ENCODE results near the gene NUDT16L1. TPM values are rescaled to one million over a fixed set of nuclear protein-coding genes. Genes with fewer than 3 reads are reported as not detected.

The NUDT16L1 gene
- total and polyA plus RNA-seq, 9 of the 15 experiments (the other 6 are each of a cell fraction or from before 2014, with no cell fraction given), result 1.4 to 37.6 (median 13.7) TPM

DNA sequence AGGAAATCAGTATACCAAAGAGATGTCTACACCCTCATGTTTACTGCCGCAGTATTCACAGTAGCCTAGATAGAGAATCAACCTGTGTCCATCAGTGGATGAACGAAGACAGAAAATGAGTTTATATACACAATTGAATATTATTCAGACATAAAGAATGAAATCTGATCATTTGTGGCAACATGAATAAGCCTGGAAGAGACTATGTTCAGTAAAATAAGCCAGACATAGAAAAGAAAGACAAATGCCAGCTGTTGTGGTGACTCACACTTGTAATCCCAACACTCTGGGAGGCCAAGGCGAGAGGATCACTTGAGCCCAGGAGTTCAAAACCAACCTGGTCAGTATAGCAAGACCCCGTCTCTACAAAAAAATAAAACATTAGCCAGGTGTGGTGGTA is 16.1 kb downstream of the NUDT16L1 start:
- Histone ChIP-seq H3K36me3 (ENCODE audit: control insufficient read depth, insufficient read depth, low read length) (peaks cover 61% of the 10 kb centered on the region), H2AFZ (ENCODE audit: low read depth, low read length) (no peak overlapping the region), H3K4me2 (ENCODE audit: insufficient read depth, low read length) (no peak overlapping the region), H3K27me3 (ENCODE audit: control insufficient read depth in 2 of 2, insufficient read depth in 2 of 2, low read length in 2 of 2) (no peaks in the 10 kb centered on the region), H3K9me1 (ENCODE audit: control insufficient read depth, insufficient read depth, low read length) (no peaks in the 10 kb centered on the region), H3K4me3 (no peak overlapping the region), H3K27ac (ENCODE audit: extremely low read depth, low read depth, low read length) (no peak overlapping the region), H3K79me2 (ENCODE audit: control insufficient read depth, insufficient read depth, low read length) (no peaks in the 10 kb centered on the region), H4K20me1 (replicated peaks; ENCODE audit: control insufficient read depth, insufficient read depth, low read length) (no peaks in the 10 kb centered on the region), H3K9me3 (replicated peaks; ENCODE audit: control insufficient read depth, insufficient read depth, low read depth, low read length) (no peaks in the 10 kb centered on the region), H3K4me1 (replicated peaks in 1 of 2; ENCODE audit: control insufficient read depth in 2 of 2, insufficient read depth in 2 of 2, low read length in 2 of 2) (no peaks in the 10 kb centered on the region), H3K9ac (ENCODE audit: insufficient read depth in 1 of 2, low read depth in 2 of 2, low read length in 2 of 2) (no peak overlapping the region)
- intact Hi-C loops (cut with micrococcal nuclease) (no loop called here), in situ Hi-C loops (cut with MboI) (no loop called here)
- DNase-seq (ENCODE audit: extremely low read depth in 1 of 4, low spot score in 3 of 4) (no peak), FAIRE-seq (no peak), ATAC-seq (no peak)
- WGBS (ENCODE audit: insufficient coverage, low coverage, missing lambda C conversion rate), result 93% methylated on average over 4 of the region's 4 CpGs
- no TSS peak for BruUV-seq (replicated peaks)
- CTCF ChIA-PET (ENCODE audit: low intra/inter-chr PET ratio), result no interaction called here
- TF ChIP-seq THRAP3 (IDR thresholded peaks at IDR 0.05; ENCODE audit: borderline replicate concordance) (no peak), GATA2 (CRISPR knock-in tag; IDR thresholded peaks at IDR 0.05) (no peak), CREBBP (IDR thresholded peaks at IDR 0.05; ENCODE audit: low read depth, low read length) (no peak), NFE2 (IDR thresholded peaks at IDR 0.05; ENCODE audit: low read depth) (no peak), ZBED1 (IDR thresholded peaks at IDR 0.05) (no peak), JUND (IDR thresholded peaks at IDR 0.05; ENCODE audit: borderline replicate concordance, low read depth, low read length) (no peak), JUND (tag; IDR thresholded peaks at IDR 0.05; ENCODE audit: borderline replicate concordance, low read depth, low read length) (no peak), NRF1 (conservative IDR thresholded peaks at IDR 0.05 in 1 of 2, IDR thresholded peaks at IDR 0.05 in 1 of 2) (no peak), RNF2 (IDR thresholded peaks at IDR 0.05) (no peak), SLC30A9 (CRISPR knock-in tag; IDR thresholded peaks at IDR 0.05) (no peak), NCOA1 (IDR thresholded peaks at IDR 0.05; ENCODE audit: low read depth) (no peak)
- TF ChIP-seq, protein P1, sequence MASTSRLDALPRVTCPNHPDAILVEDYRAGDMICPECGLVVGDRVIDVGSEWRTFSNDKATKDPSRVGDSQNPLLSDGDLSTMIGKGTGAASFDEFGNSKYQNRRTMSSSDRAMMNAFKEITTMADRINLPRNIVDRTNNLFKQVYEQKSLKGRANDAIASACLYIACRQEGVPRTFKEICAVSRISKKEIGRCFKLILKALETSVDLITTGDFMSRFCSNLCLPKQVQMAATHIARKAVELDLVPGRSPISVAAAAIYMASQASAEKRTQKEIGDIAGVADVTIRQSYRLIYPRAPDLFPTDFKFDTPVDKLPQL (IDR thresholded peaks at IDR 0.05; ENCODE audit: extremely low read depth, insufficient read length), result no peak
- POLR2A ChIA-PET, result interaction anchor here (0.5 to 1.2 kb wide), 2 partner anchors 8 to 25 kb away, joined by 3 read pairs; no protein-coding TSS in a partner anchor
